HCT116 (cell line): ENCODE results near the gene APBB1IP. TPM values are rescaled to one million over a fixed set of nuclear protein-coding genes. Genes with fewer than 3 reads are reported as not detected.

ENCODE experiments used
- ATAC-seq: fragments of 200-7000 bp; cut with Tn5 transposase; 2 replicates; pipeline ENCODE4 v1.9.1; 2020; ENCODE audit warnings: mild to moderate bottlenecking, moderate library complexity
- BruUV-seq: library from RNA; stranded (reverse); fragments of 400-500 nt; replicated peaks from 2 replicates; lab custom pipeline; 2021; lab: Mats Ljungman, UMichigan
- CTCF ChIA-PET: fragments of 300-600 bp; sonication (Branson Sonifier 250); formaldehyde crosslinking; loops from one replicate; lab custom pipeline; 2021; ENCODE audit warnings: antibody characterized with exemption; lab: Charles Lee
- POLR2A ChIA-PET: fragments of 300-600, 350-600 bp; sonication (Branson Sonifier 250); formaldehyde crosslinking; loops from one replicate; lab custom pipeline; 2021; ENCODE audit warnings: antibody characterized with exemption; lab: Charles Lee
- RAD21 ChIA-PET, 2 experiments: fragments of 300-600 bp; sonication (Branson Sonifier 250); formaldehyde crosslinking; loops; one replicate each; lab custom pipeline; 2023; ENCODE audit warnings: low total read pairs in 2 of 2; ENCODE audit not compliant: uncharacterized antibody in 2 of 2, unreplicated experiment in 2 of 2, low non-redundant PET in 1 of 2; lab: Charles Lee
- DNase-seq: peaks from one replicate; pipeline ENCODE4 v3.0.0-alpha.2; 2010; ENCODE audit warnings: low read depth, low spot score
- H2AFZ ChIP-seq: fragments of 200-600 bp; shearing (Covaris generic), sonication (generic); 2 replicates; pipeline ENCODE4 v1.6.1; 2017; ENCODE audit warnings: low read depth, mixed run types, mixed read lengths, antibody characterized with exemption, low read length; ENCODE audit not compliant: poor library complexity, severe bottlenecking
- H3K27ac ChIP-seq: 2 replicates; pipeline ENCODE4 v1.5.1; 2012; ENCODE audit warnings: low read depth, low read length
- H3K27me3 ChIP-seq: fragments of 200-600 bp; sonication (generic); 2 replicates; pipeline ENCODE4 v1.6.1; 2016; ENCODE audit warnings: mixed run types, low read length, mixed read lengths; ENCODE audit not compliant: insufficient read depth
- H3K36me3 ChIP-seq, 2 experiments: fragments of 200-500 bp in 1 of 2; fragments of 200-600 bp in 1 of 2; sonication (Bioruptor generic) in 1 of 2; sonication (generic) in 1 of 2; 2 replicates each; pipeline versions ENCODE4 v1.5.1 to v1.6.1; 2014 to 2016; ENCODE audit warnings: low read length in 2 of 2, inconsistent platforms in 1 of 2, mixed read lengths in 1 of 2, mixed run types in 1 of 2; ENCODE audit not compliant: insufficient read depth in 2 of 2, control insufficient read depth in 1 of 2
- H3K4me1 ChIP-seq, 2 experiments: fragments of 200-600 bp in 1 of 2; sonication (generic) in 1 of 2; 2 replicates each; pipeline versions ENCODE4 v1.5.1 to v1.6.1; 2012 to 2017; ENCODE audit warnings: low read length in 2 of 2, inconsistent platforms in 1 of 2, mild to moderate bottlenecking in 1 of 2, mixed read lengths in 1 of 2, mixed run types in 1 of 2, moderate library complexity in 1 of 2; ENCODE audit not compliant: insufficient read depth in 2 of 2, control insufficient read depth in 1 of 2
- H3K4me2 ChIP-seq: fragments of 200-600 bp; sonication (generic); 2 replicates; pipeline ENCODE4 v1.6.1; 2017; ENCODE audit warnings: mixed run types, low read length, mixed read lengths
- H3K4me3 ChIP-seq, 2 experiments: fragments of 200-600 bp in 1 of 2; sonication (generic) in 1 of 2; replicated peaks in 1 of 2; 2 replicates each; pipeline ENCODE4 v1.5.1; 2011 to 2016; ENCODE audit warnings: low read length in 2 of 2, control low read depth in 1 of 2, low read depth in 1 of 2, mild to moderate bottlenecking in 1 of 2, mixed read lengths in 1 of 2, mixed run types in 1 of 2
- H3K79me2 ChIP-seq: fragments of 200-600 bp; sonication (generic); 2 replicates; pipeline ENCODE4 v1.6.1; 2017; ENCODE audit warnings: mild to moderate bottlenecking, mixed run types, low read length, moderate library complexity, mixed read lengths; ENCODE audit not compliant: insufficient read depth
- H3K9ac ChIP-seq: fragments of 200-600 bp; sonication (generic); 2 replicates; pipeline ENCODE4 v1.6.1; 2016; ENCODE audit warnings: low read length, mixed read lengths
- H3K9me2 ChIP-seq: fragments of 200-600 bp; sonication (generic), shearing (Covaris generic); 2 replicates; pipeline ENCODE4 v1.6.1; 2017; ENCODE audit warnings: mixed run types, mild to moderate bottlenecking, moderate library complexity; ENCODE audit not compliant: insufficient read depth
- H3K9me3 ChIP-seq, 2 experiments: fragments of 200-500 bp in 1 of 2; fragments of 200-600 bp in 1 of 2; sonication (Bioruptor generic) in 1 of 2; sonication (generic) in 1 of 2; 2 replicates each; pipeline ENCODE4 v1.6.1; 2014 to 2017; ENCODE audit warnings: low read length in 2 of 2, mixed read lengths in 2 of 2, inconsistent platforms in 1 of 2, low read depth in 1 of 2, mild to moderate bottlenecking in 1 of 2, mixed run types in 1 of 2, moderate library complexity in 1 of 2; ENCODE audit not compliant: control insufficient read depth in 1 of 2, insufficient read depth in 1 of 2
- H4K20me1 ChIP-seq: fragments of 200-600 bp; sonication (generic), shearing (Covaris generic); 2 replicates; pipeline ENCODE4 v1.6.1; 2017; ENCODE audit warnings: mixed run types, mild to moderate bottlenecking, moderate library complexity; ENCODE audit not compliant: insufficient read depth
- CBX3 ChIP-seq: IDR thresholded peaks from 2 replicates; pipeline ENCODE4 v1.6.1; 2012; ENCODE audit warnings: low read depth
- CEBPB ChIP-seq: IDR thresholded peaks from 2 replicates; pipeline ENCODE4 v1.6.1; 2012; ENCODE audit warnings: low read depth
- ELF1 ChIP-seq: IDR thresholded peaks from 2 replicates; pipeline ENCODE4 v1.6.1; 2012; ENCODE audit warnings: low read depth, borderline replicate concordance
- EZH2 ChIP-seq: fragments of 200-600 bp; sonication (generic); IDR thresholded peaks from 2 replicates; pipeline ENCODE4 v1.6.1; 2017; ENCODE audit warnings: antibody characterized with exemption, mixed run types
- EZH2phosphoT487 ChIP-seq: fragments of 200-600 bp; IDR thresholded peaks from 2 replicates; pipeline ENCODE4 v1.6.1; 2018; ENCODE audit warnings: antibody characterized with exemption, borderline replicate concordance
- FOSL1 ChIP-seq: IDR thresholded peaks from 2 replicates; pipeline ENCODE4 v1.6.1; 2012; ENCODE audit warnings: low read depth
- JUND ChIP-seq: IDR thresholded peaks from 2 replicates; pipeline ENCODE4 v1.6.1; 2012
- POLR2A ChIP-seq: IDR thresholded peaks from 2 replicates; pipeline ENCODE4 v1.7.0; 2011; ENCODE audit warnings: borderline replicate concordance; ENCODE audit not compliant: insufficient read depth, insufficient read length; ENCODE audit errors: extremely low read depth
- POLR2AphosphoS5 ChIP-seq: IDR thresholded peaks from 2 replicates; pipeline ENCODE4 v1.6.1; 2011; ENCODE audit warnings: mild to moderate bottlenecking, low read depth, low read length, moderate library complexity
- SIN3A ChIP-seq: IDR thresholded peaks from 2 replicates; pipeline ENCODE4 v1.6.1; 2012; ENCODE audit warnings: low read depth
- SRF ChIP-seq: IDR thresholded peaks from 2 replicates; pipeline ENCODE4 v1.6.1; 2012; ENCODE audit warnings: low read depth
- YY1 ChIP-seq: IDR thresholded peaks from 2 replicates; pipeline ENCODE4 v1.6.1; 2011; ENCODE audit warnings: low read length, low read depth, moderate library complexity, mild to moderate bottlenecking; ENCODE audit not compliant: insufficient replicate concordance; ENCODE audit errors: extremely low read depth
- ZFX ChIP-seq: fragments of 450-650 bp; IDR thresholded peaks from 2 replicates; pipeline ENCODE4 v1.6.1; 2017
- ZNF274 ChIP-seq: fragments of 200-500 bp; sonication (Bioruptor generic); IDR thresholded peaks from 2 replicates; pipeline ENCODE4 v1.6.1; 2014; ENCODE audit warnings: mild to moderate bottlenecking, low read depth, low read length, inconsistent platforms
- intact Hi-C: fragments of 100-400 bp; cut with micrococcal nuclease; formaldehyde crosslinking; loops from 2 replicates; pipeline ENCODE4 v1.10.0; 2022
- total RNA-seq: library from RNA; stranded (reverse); gene quantifications from one replicate; pipeline ENCODE4 v1.2.1, GENCODE V29; 2021; ENCODE audit not compliant: unreplicated experiment
- TF ChIP-seq, protein P1 (sequence below): IDR thresholded peaks from 2 replicates; pipeline ENCODE4 v1.6.1; 2012
- TF ChIP-seq, protein P2 (sequence below), 3 experiments: fragments of 200-600 bp in 1 of 3; sonication (generic) in 1 of 3; IDR thresholded peaks in 2 of 3; conservative IDR thresholded peaks in 1 of 3; 2 replicates each; pipeline ENCODE4 v1.5.1; 2012 to 2017; ENCODE audit warnings: low read depth in 2 of 3, low read length in 2 of 3, antibody characterized with exemption in 1 of 3, borderline replicate concordance in 1 of 3, control low read depth in 1 of 3, mild to moderate bottlenecking in 1 of 3, mixed read lengths in 1 of 3, mixed run types in 1 of 3, moderate library complexity in 1 of 3; ENCODE audit not compliant: insufficient read depth in 1 of 3
- TF ChIP-seq, protein P3 (sequence below): IDR thresholded peaks from 2 replicates; pipeline ENCODE4 v1.6.1; 2011; ENCODE audit warnings: mild to moderate bottlenecking, low read length, moderate library complexity; ENCODE audit not compliant: insufficient replicate concordance; ENCODE audit errors: extremely low read depth
- TF ChIP-seq, protein P4 (sequence below): IDR thresholded peaks from 2 replicates; pipeline ENCODE4 v1.6.1; 2012; ENCODE audit warnings: low read depth

The APBB1IP gene
- total RNA-seq, 1 experiment from 2014 or later = 0.27 TPM

DNA sequence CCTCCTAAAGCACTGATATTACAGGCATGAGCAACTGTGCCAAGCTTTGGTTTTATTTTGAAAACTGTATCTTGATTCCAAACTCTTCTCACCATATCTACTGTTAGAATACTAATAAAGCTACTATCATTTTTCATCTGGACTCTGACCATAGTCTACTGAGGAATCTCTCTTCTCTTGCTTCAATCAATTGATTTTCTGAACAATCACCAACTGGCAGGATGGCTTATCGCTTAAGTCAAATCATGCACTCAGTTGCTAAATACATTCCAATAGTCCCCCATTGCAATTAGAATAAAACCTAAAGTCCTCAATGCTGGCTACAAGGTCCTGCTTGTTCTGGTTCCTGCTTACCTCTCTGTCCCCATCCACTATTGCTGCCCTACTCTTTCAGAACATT lies 2.3 kb upstream of the APBB1IP start:
- no peaks in the 10 kb centered on the region for H3K36me3 ChIP-seq
- CTCF ChIA-PET = no interaction called here
- H3K9me3 ChIP-seq = no peaks in the 10 kb centered on the region
- no peak overlapping the region for H3K9ac ChIP-seq
- RAD21 ChIA-PET = no interaction called here
- no peaks in the 10 kb centered on the region for H4K20me1 ChIP-seq
- no peak overlapping the region for H2AFZ ChIP-seq
- TF ChIP-seq, protein P1, sequence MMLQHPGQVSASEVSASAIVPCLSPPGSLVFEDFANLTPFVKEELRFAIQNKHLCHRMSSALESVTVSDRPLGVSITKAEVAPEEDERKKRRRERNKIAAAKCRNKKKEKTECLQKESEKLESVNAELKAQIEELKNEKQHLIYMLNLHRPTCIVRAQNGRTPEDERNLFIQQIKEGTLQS = no peak
- no peak for TF ChIP-seq YY1
- no peak for TF ChIP-seq FOSL1
- no peak for TF ChIP-seq CBX3
- no peak for TF ChIP-seq SRF
- TF ChIP-seq, protein P2, sequence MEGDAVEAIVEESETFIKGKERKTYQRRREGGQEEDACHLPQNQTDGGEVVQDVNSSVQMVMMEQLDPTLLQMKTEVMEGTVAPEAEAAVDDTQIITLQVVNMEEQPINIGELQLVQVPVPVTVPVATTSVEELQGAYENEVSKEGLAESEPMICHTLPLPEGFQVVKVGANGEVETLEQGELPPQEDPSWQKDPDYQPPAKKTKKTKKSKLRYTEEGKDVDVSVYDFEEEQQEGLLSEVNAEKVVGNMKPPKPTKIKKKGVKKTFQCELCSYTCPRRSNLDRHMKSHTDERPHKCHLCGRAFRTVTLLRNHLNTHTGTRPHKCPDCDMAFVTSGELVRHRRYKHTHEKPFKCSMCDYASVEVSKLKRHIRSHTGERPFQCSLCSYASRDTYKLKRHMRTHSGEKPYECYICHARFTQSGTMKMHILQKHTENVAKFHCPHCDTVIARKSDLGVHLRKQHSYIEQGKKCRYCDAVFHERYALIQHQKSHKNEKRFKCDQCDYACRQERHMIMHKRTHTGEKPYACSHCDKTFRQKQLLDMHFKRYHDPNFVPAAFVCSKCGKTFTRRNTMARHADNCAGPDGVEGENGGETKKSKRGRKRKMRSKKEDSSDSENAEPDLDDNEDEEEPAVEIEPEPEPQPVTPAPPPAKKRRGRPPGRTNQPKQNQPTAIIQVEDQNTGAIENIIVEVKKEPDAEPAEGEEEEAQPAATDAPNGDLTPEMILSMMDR (IDR thresholded peaks at IDR 0.05 in 2 of 3, conservative IDR thresholded peaks at IDR 0.05 in 1 of 3; ENCODE audit: borderline replicate concordance in 1 of 3, insufficient read depth in 1 of 3, low read depth in 2 of 3, low read length in 2 of 3) = no peak
- no peak for TF ChIP-seq ZFX
- no peak for TF ChIP-seq EZH2
- TF ChIP-seq CEBPB = no peak
- TF ChIP-seq, protein P3, sequence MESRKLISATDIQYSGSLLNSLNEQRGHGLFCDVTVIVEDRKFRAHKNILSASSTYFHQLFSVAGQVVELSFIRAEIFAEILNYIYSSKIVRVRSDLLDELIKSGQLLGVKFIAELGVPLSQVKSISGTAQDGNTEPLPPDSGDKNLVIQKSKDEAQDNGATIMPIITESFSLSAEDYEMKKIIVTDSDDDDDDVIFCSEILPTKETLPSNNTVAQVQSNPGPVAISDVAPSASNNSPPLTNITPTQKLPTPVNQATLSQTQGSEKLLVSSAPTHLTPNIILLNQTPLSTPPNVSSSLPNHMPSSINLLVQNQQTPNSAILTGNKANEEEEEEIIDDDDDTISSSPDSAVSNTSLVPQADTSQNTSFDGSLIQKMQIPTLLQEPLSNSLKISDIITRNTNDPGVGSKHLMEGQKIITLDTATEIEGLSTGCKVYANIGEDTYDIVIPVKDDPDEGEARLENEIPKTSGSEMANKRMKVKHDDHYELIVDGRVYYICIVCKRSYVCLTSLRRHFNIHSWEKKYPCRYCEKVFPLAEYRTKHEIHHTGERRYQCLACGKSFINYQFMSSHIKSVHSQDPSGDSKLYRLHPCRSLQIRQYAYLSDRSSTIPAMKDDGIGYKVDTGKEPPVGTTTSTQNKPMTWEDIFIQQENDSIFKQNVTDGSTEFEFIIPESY = no peak
- no peak for TF ChIP-seq ELF1
- no peak for TF ChIP-seq SIN3A
- no peak for TF ChIP-seq JUND
- TF ChIP-seq EZH2phosphoT487 = no peak
- TF ChIP-seq POLR2A = no peak
- no peak for TF ChIP-seq ZNF274
- TF ChIP-seq, protein P4, sequence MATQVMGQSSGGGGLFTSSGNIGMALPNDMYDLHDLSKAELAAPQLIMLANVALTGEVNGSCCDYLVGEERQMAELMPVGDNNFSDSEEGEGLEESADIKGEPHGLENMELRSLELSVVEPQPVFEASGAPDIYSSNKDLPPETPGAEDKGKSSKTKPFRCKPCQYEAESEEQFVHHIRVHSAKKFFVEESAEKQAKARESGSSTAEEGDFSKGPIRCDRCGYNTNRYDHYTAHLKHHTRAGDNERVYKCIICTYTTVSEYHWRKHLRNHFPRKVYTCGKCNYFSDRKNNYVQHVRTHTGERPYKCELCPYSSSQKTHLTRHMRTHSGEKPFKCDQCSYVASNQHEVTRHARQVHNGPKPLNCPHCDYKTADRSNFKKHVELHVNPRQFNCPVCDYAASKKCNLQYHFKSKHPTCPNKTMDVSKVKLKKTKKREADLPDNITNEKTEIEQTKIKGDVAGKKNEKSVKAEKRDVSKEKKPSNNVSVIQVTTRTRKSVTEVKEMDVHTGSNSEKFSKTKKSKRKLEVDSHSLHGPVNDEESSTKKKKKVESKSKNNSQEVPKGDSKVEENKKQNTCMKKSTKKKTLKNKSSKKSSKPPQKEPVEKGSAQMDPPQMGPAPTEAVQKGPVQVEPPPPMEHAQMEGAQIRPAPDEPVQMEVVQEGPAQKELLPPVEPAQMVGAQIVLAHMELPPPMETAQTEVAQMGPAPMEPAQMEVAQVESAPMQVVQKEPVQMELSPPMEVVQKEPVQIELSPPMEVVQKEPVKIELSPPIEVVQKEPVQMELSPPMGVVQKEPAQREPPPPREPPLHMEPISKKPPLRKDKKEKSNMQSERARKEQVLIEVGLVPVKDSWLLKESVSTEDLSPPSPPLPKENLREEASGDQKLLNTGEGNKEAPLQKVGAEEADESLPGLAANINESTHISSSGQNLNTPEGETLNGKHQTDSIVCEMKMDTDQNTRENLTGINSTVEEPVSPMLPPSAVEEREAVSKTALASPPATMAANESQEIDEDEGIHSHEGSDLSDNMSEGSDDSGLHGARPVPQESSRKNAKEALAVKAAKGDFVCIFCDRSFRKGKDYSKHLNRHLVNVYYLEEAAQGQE = no peak
- TF ChIP-seq POLR2AphosphoS5 = no peak
- H3K4me1 ChIP-seq = no peaks in the 10 kb centered on the region
- H3K27me3 ChIP-seq = no peaks in the 10 kb centered on the region
- POLR2A ChIA-PET = no interaction called here
- H3K27ac ChIP-seq = no peak overlapping the region
- DNase-seq = no peak
- intact Hi-C loops = no loop called here
- no TSS peak for BruUV-seq
- no peak for ATAC-seq
- H3K9me2 ChIP-seq = no peaks in the 10 kb centered on the region
- no peak overlapping the region for H3K4me2 ChIP-seq
- no peaks in the 10 kb centered on the region for H3K79me2 ChIP-seq
- H3K4me3 ChIP-seq = no peak overlapping the region
